Measurements from ENCODE around the gene MIPEP.
"Not testable (repeated sequence)": the region's sequence is repeated elsewhere in the genome, so short reads cannot be mapped to it uniquely, and the experiment has no call there.

The MIPEP gene

GRCh38 chr13:23909606-23910005, 20.4 kb upstream of the MIPEP start:
- no peak overlapping the region for H3K4me3 ChIP-seq (ENCODE audit: low read depth in 1 of 2, low read length in 2 of 2)
- H3K27ac ChIP-seq (ENCODE audit: low read depth, low read length) = no peak overlapping the region
- H3K36me3 ChIP-seq (ENCODE audit: control insufficient read depth in 1 of 2, insufficient read depth in 2 of 2, low read length in 2 of 2) = no peaks in the 10 kb centered on the region
- H3K4me1 ChIP-seq (ENCODE audit: control insufficient read depth in 1 of 2, insufficient read depth in 2 of 2, low read length in 2 of 2) = no peaks in the 10 kb centered on the region
- H3K9ac ChIP-seq (ENCODE audit: low read depth in 1 of 2, low read length in 2 of 2) = no peak overlapping the region
- H3K9me3 ChIP-seq (ENCODE audit: control insufficient read depth in 1 of 2, low read length in 2 of 2) = no peaks in the 10 kb centered on the region
- peaks cover 0 to 8% of the 10 kb centered on the region in 2 donors for H3K27me3 ChIP-seq (ENCODE audit: control insufficient read depth in 1 of 2, insufficient read depth in 2 of 2, low read length in 2 of 2)

DNA sequence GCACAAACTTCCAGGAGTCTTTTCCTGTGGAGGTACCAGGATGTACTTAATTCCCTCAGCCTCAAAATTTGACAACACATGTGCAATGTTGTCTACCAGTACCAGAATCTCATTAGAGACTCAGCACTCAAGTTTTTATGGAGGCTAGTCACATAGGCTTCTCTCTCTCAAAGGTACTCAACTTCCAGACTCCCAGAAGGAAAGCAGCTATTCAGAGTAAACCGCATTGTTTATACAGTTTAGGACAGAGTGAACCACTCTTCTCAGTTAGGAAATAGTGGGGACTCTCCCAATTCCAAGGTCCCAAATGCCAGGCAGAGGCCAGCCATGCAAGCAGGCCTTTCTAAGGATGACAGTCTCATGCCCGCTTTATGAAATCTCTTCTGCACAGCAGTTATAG, 16.6 kb upstream of the MIPEP start:
- Histone ChIP-seq H3K27me3 (ENCODE audit: control insufficient read depth in 1 of 2, insufficient read depth in 2 of 2, low read length in 2 of 2) (peaks cover 29 to 45% of the 10 kb centered on the region in 2 donors), H3K36me3 (ENCODE audit: control insufficient read depth in 1 of 2, insufficient read depth in 2 of 2, low read length in 2 of 2) (no peaks in the 10 kb centered on the region), H3K4me1 (ENCODE audit: control insufficient read depth in 1 of 2, insufficient read depth in 2 of 2, low read length in 2 of 2) (no peaks in the 10 kb centered on the region), H3K4me3 (ENCODE audit: low read depth in 1 of 2, low read length in 2 of 2) (no peak overlapping the region), H3K9me3 (ENCODE audit: control insufficient read depth in 1 of 2, low read length in 2 of 2) (no peaks in the 10 kb centered on the region), H3K9ac (ENCODE audit: low read depth in 1 of 2, low read length in 2 of 2) (no peak overlapping the region), H3K27ac (ENCODE audit: low read depth, low read length) (no peak overlapping the region)

DNA sequence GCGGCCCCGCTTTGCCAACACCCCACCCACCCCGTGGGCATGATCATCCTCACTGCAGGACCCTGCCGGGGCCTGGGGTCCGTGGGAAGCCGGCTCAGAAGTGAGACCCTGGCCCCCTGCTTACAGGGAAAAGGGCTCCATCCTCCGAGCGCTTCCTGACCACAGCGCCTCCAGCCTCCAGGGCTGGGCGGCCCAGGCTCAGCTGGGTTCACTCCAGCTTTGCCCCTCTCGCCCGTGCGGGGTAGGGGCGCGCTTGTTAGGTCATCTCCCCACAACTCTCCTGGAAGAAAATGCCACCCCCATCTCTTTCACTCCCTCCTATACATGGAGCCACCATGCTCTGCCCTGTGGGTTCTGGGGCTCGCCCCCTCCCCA, 14.7 kb upstream of the MIPEP start:
- Histone ChIP-seq H3K36me3 (ENCODE audit: control insufficient read depth in 1 of 2, insufficient read depth in 2 of 2, low read length in 2 of 2) (no peaks in the 10 kb centered on the region), H3K27me3 (ENCODE audit: control insufficient read depth in 1 of 2, insufficient read depth in 2 of 2, low read length in 2 of 2) (peaks cover 29 to 39% of the 10 kb centered on the region in 2 donors), H3K27ac (ENCODE audit: low read depth, low read length) (no peak overlapping the region), H3K4me1 (ENCODE audit: control insufficient read depth in 1 of 2, insufficient read depth in 2 of 2, low read length in 2 of 2) (no peaks in the 10 kb centered on the region), H3K4me3 (ENCODE audit: low read depth in 1 of 2, low read length in 2 of 2) (no peak overlapping the region), H3K9me3 (ENCODE audit: control insufficient read depth in 1 of 2, low read length in 2 of 2) (no peaks in the 10 kb centered on the region), H3K9ac (ENCODE audit: low read depth in 1 of 2, low read length in 2 of 2) (no peak overlapping the region)

- Histone ChIP-seq H3K4me1 (ENCODE audit: control insufficient read depth in 1 of 2, insufficient read depth in 2 of 2, low read length in 2 of 2) (no peaks in the 10 kb centered on the region), H3K9me3 (ENCODE audit: control insufficient read depth in 1 of 2, low read length in 2 of 2) (no peaks in the 10 kb centered on the region), H3K36me3 (ENCODE audit: control insufficient read depth in 1 of 2, insufficient read depth in 2 of 2, low read length in 2 of 2) (no peaks in the 10 kb centered on the region), H3K27me3 (ENCODE audit: control insufficient read depth in 1 of 2, insufficient read depth in 2 of 2, low read length in 2 of 2) (peaks cover 29 to 39% of the 10 kb centered on the region in 2 donors), H3K27ac (ENCODE audit: low read depth, low read length) (no peak overlapping the region), H3K9ac (ENCODE audit: low read depth in 1 of 2, low read length in 2 of 2) (no peak overlapping the region), H3K4me3 (ENCODE audit: low read depth in 1 of 2, low read length in 2 of 2) (no peak overlapping the region)
Observed at GRCh38 chr13:23902975-23903905, 14.0 kb upstream of the MIPEP start.

- peaks cover 29 to 39% of the 10 kb centered on the region in 2 donors for H3K27me3 ChIP-seq (ENCODE audit: control insufficient read depth in 1 of 2, insufficient read depth in 2 of 2, low read length in 2 of 2)
- no peaks in the 10 kb centered on the region for H3K9me3 ChIP-seq (ENCODE audit: control insufficient read depth in 1 of 2, low read length in 2 of 2)
- no peak overlapping the region for H3K4me3 ChIP-seq (ENCODE audit: low read depth in 1 of 2, low read length in 2 of 2)
Observed at GRCh38 chr13:23901365-23901764, 12.2 kb upstream of the MIPEP start.

DNA sequence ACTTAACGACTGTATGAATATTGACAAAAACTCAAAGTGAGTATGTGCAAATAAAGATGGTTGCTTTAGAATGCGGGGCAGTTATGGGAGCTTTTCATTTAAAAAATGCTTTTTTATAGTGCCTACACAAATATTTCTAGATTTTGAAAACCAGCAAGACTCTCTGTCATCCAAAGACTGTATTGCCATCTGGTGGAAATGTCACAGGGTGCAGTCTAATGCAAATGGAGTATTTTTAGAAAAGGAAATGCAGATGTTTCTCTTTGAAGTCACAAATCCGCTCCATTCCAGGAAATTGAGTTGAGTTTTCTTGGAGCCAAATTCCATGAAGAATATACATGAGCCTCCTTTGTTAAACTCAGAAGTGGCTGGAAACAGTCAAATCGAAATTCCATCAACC, 10.4 kb upstream of the MIPEP start:
- Histone ChIP-seq H3K9me3 (ENCODE audit: control insufficient read depth in 1 of 2, low read length in 2 of 2) (no peaks in the 10 kb centered on the region), H3K27ac (ENCODE audit: low read depth, low read length) (no peak overlapping the region), H3K4me3 (ENCODE audit: low read depth in 1 of 2, low read length in 2 of 2) (no peak overlapping the region), H3K9ac (ENCODE audit: low read depth in 1 of 2, low read length in 2 of 2) (no peak overlapping the region), H3K27me3 (ENCODE audit: control insufficient read depth in 1 of 2, insufficient read depth in 2 of 2, low read length in 2 of 2) (peaks cover 29 to 37% of the 10 kb centered on the region in 2 donors), H3K4me1 (ENCODE audit: control insufficient read depth in 1 of 2, insufficient read depth in 2 of 2, low read length in 2 of 2) (no peaks in the 10 kb centered on the region), H3K36me3 (ENCODE audit: control insufficient read depth in 1 of 2, insufficient read depth in 2 of 2, low read length in 2 of 2) (no peaks in the 10 kb centered on the region)

More at GRCh38 chr13:23901365-23901764, 12.2 kb upstream of the MIPEP start:
- no peaks in the 10 kb centered on the region for H3K4me1 ChIP-seq (ENCODE audit: control insufficient read depth in 1 of 2, insufficient read depth in 2 of 2, low read length in 2 of 2)
- no peaks in the 10 kb centered on the region for H3K36me3 ChIP-seq (ENCODE audit: control insufficient read depth in 1 of 2, insufficient read depth in 2 of 2, low read length in 2 of 2)
- no peak overlapping the region for H3K27ac ChIP-seq (ENCODE audit: low read depth, low read length)
- no peak overlapping the region for H3K9ac ChIP-seq (ENCODE audit: low read depth in 1 of 2, low read length in 2 of 2)

- Histone ChIP-seq H3K27me3 (ENCODE audit: control insufficient read depth in 1 of 2, insufficient read depth in 2 of 2, low read length in 2 of 2) (peaks cover 16 to 23% of the 10 kb centered on the region in 2 donors), H3K4me1 (ENCODE audit: control insufficient read depth in 1 of 2, insufficient read depth in 2 of 2, low read length in 2 of 2) (no peaks in the 10 kb centered on the region), H3K9ac (ENCODE audit: low read depth in 1 of 2, low read length in 2 of 2) (no peak overlapping the region), H3K9me3 (ENCODE audit: control insufficient read depth in 1 of 2, low read length in 2 of 2) (no peaks in the 10 kb centered on the region), H3K27ac (ENCODE audit: low read depth, low read length) (no peak overlapping the region), H3K36me3 (ENCODE audit: control insufficient read depth in 1 of 2, insufficient read depth in 2 of 2, low read length in 2 of 2) (no peaks in the 10 kb centered on the region), H3K4me3 (ENCODE audit: low read depth in 1 of 2, low read length in 2 of 2) (no peak overlapping the region)
Observed at GRCh38 chr13:23898101-23898500, 8.9 kb upstream of the MIPEP start.

- not testable (repeated sequence) for H3K9ac ChIP-seq (ENCODE audit: low read depth in 1 of 2, low read length in 2 of 2); H3K4me1 ChIP-seq (ENCODE audit: control insufficient read depth in 1 of 2, insufficient read depth in 2 of 2, low read length in 2 of 2); H3K9me3 ChIP-seq (ENCODE audit: control insufficient read depth in 1 of 2, low read length in 2 of 2); H3K4me3 ChIP-seq (ENCODE audit: low read depth in 1 of 2, low read length in 2 of 2); H3K27ac ChIP-seq (ENCODE audit: low read depth, low read length); H3K36me3 ChIP-seq (ENCODE audit: control insufficient read depth in 1 of 2, insufficient read depth in 2 of 2, low read length in 2 of 2)
- H3K27me3 ChIP-seq (ENCODE audit: control insufficient read depth in 1 of 2, insufficient read depth in 2 of 2, low read length in 2 of 2) = peaks cover 10 to 17% of the 10 kb centered on the region in 2 donors
Observed at GRCh38 chr13:23897452-23897919, 8.3 kb upstream of the MIPEP start, which contains the start of gene C1QTNF9B. Gene C1QTNF9B, minus strand, starts transcription at chr13:23897502.

- H3K27ac ChIP-seq (ENCODE audit: low read depth, low read length); H3K9ac ChIP-seq (ENCODE audit: low read depth in 1 of 2, low read length in 2 of 2); H3K4me1 ChIP-seq (ENCODE audit: control insufficient read depth in 1 of 2, insufficient read depth in 2 of 2, low read length in 2 of 2); H3K9me3 ChIP-seq (ENCODE audit: control insufficient read depth in 1 of 2, low read length in 2 of 2); H3K4me3 ChIP-seq (ENCODE audit: low read depth in 1 of 2, low read length in 2 of 2); H3K27me3 ChIP-seq (ENCODE audit: control insufficient read depth in 1 of 2, insufficient read depth in 2 of 2, low read length in 2 of 2); H3K36me3 ChIP-seq (ENCODE audit: control insufficient read depth in 1 of 2, insufficient read depth in 2 of 2, low read length in 2 of 2): not testable (repeated sequence)
Observed at GRCh38 chr13:23894746-23895145, 5.5 kb upstream of the MIPEP start.

DNA sequence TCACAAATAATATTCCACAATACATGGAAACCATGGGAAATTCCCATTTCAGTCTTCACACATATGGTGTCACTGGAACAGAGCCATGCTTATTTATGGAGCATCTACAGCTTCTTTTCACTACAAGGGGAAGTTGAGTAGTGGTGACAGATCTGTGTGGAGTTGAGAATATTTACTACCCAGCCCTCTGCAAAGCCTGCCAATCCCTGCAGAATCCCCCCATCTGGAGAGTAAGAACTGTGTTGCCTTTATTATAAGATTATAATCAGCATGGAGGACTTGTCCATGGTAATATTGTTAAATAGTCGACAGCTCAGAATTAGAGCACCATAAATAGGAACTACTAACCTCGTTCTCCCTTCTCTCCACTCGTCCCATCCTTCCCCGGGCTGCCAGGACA, 4.6 kb upstream of the MIPEP start:
- H3K36me3 ChIP-seq (ENCODE audit: control insufficient read depth in 1 of 2, insufficient read depth in 2 of 2, low read length in 2 of 2); H3K9ac ChIP-seq (ENCODE audit: low read depth in 1 of 2, low read length in 2 of 2); H3K9me3 ChIP-seq (ENCODE audit: control insufficient read depth in 1 of 2, low read length in 2 of 2); H3K27ac ChIP-seq (ENCODE audit: low read depth, low read length); H3K27me3 ChIP-seq (ENCODE audit: control insufficient read depth in 1 of 2, insufficient read depth in 2 of 2, low read length in 2 of 2); H3K4me1 ChIP-seq (ENCODE audit: control insufficient read depth in 1 of 2, insufficient read depth in 2 of 2, low read length in 2 of 2); H3K4me3 ChIP-seq (ENCODE audit: low read depth in 1 of 2, low read length in 2 of 2): not testable (repeated sequence)

All from duodenal mucosa (tissue), 2 donors.